ENCODE measurements around the gene FAM43A.

Gene FAM43A

DNA sequence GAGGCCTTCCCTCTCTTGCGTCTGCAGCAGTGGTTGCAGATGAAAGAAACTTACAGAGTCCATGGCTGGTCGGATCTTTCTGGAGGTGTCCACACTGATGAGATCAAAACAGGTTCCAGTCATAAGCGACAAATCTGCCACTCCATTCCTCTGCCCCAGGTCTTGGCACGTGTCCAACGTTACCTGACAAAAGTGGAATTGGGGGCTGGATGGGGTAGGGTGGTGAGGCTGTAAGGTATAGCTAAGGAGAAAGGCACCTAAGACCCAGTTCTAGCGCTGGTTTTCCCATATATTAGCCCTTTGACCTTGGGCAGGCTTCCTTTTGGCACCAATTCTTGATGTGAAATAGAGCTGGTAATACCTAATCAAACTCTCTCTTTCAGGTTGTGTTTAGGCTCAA, 11.0 kb downstream of the FAM43A start:
- H3K4me1 ChIP-seq (ENCODE audit: control insufficient read depth, insufficient read depth, low read depth, low read length) = peaks cover 2% of the 10 kb centered on the region
- no peak overlapping the region for H3K4ac ChIP-seq (ENCODE audit: low read depth in 1 of 2, low read length in 2 of 2)
- no peaks in the 10 kb centered on the region for H3K79me1 ChIP-seq (replicated peaks; ENCODE audit: low read length, poor library complexity, severe bottlenecking)
- no peaks in the 10 kb centered on the region for H3K36me3 ChIP-seq (ENCODE audit: control insufficient read depth in 1 of 2, insufficient read depth in 2 of 2, low read depth in 1 of 2, low read length in 2 of 2)
- no peak overlapping the region for H4K91ac ChIP-seq (ENCODE audit: low read length)
- H3K18ac ChIP-seq (ENCODE audit: low read depth in 1 of 2, low read length in 2 of 2) = no peak overlapping the region
- no peak overlapping the region for H2BK12ac ChIP-seq (ENCODE audit: low read length in 2 of 2)
- H3K9ac ChIP-seq (ENCODE audit: low read length) = no peak overlapping the region
- H4K8ac ChIP-seq (ENCODE audit: low read length) = no peak overlapping the region
- no peak overlapping the region for H3K27ac ChIP-seq (ENCODE audit: low read length, poor library complexity, severe bottlenecking)
- no peak overlapping the region for H2AK5ac ChIP-seq (ENCODE audit: low read length, severe bottlenecking)
- peaks cover 15% of the 10 kb centered on the region for H3K9me3 ChIP-seq (ENCODE audit: control insufficient read depth, low read length)
- no peak overlapping the region for H3K4me2 ChIP-seq (ENCODE audit: low read length, poor library complexity, severe bottlenecking)
- H3K27me3 ChIP-seq (ENCODE audit: control insufficient read depth in 1 of 2, insufficient read depth in 1 of 2, low read length in 2 of 2) = peaks cover 40 to 44% of the 10 kb centered on the region in 2 experiments
- H2BK15ac ChIP-seq (ENCODE audit: low read depth, poor library complexity, severe bottlenecking) = no peak overlapping the region
- WGBS = 87% methylated on average over 6 of the region's 6 CpGs
- no peak for DNase-seq
- no peak overlapping the region for H2AFZ ChIP-seq (ENCODE audit: low read depth, low read length)
- no peak overlapping the region for H2BK120ac ChIP-seq (ENCODE audit: low read depth, low read length)
- H3K14ac ChIP-seq (ENCODE audit: low read length in 2 of 2) = no peak overlapping the region
- no peak overlapping the region for H3K4me3 ChIP-seq (ENCODE audit: insufficient read depth in 1 of 2, low read depth in 1 of 2, low read length in 2 of 2)
- no peak overlapping the region for H2BK5ac ChIP-seq (ENCODE audit: low read depth, low read length, poor library complexity, severe bottlenecking)
- no peak overlapping the region for H3K23ac ChIP-seq (ENCODE audit: low read length in 2 of 2)

GRCh38 chr3:194702545-194702944, 16.9 kb downstream of the FAM43A start:
- peaks cover 15% of the 10 kb centered on the region for H3K9me3 ChIP-seq (ENCODE audit: control insufficient read depth, low read length)
- H2BK120ac ChIP-seq (ENCODE audit: low read depth, low read length) = no peak overlapping the region
- no peak overlapping the region for H3K14ac ChIP-seq (ENCODE audit: low read length in 2 of 2)
- WGBS = 88% methylated on average over 9 of the region's 9 CpGs
- no peak overlapping the region for H3K23ac ChIP-seq (ENCODE audit: low read length in 2 of 2)
- no peak overlapping the region for H2BK12ac ChIP-seq (ENCODE audit: low read length in 2 of 2)
- peaks cover 5% of the 10 kb centered on the region for H3K4me1 ChIP-seq (ENCODE audit: control insufficient read depth, insufficient read depth, low read depth, low read length)
- no peak overlapping the region for H4K8ac ChIP-seq (ENCODE audit: low read length)
- no peak overlapping the region for H2AFZ ChIP-seq (ENCODE audit: low read depth, low read length)
- no peak overlapping the region for H3K4me3 ChIP-seq (ENCODE audit: insufficient read depth in 1 of 2, low read depth in 1 of 2, low read length in 2 of 2)
- H2BK15ac ChIP-seq (ENCODE audit: low read depth, poor library complexity, severe bottlenecking) = no peak overlapping the region
- H3K18ac ChIP-seq (ENCODE audit: low read depth in 1 of 2, low read length in 2 of 2) = no peak overlapping the region
- no peak overlapping the region for H3K4me2 ChIP-seq (ENCODE audit: low read length, poor library complexity, severe bottlenecking)
- H3K27ac ChIP-seq (ENCODE audit: low read length, poor library complexity, severe bottlenecking) = no peak overlapping the region
- no peak overlapping the region for H2AK5ac ChIP-seq (ENCODE audit: low read length, severe bottlenecking)
- no peak overlapping the region for H3K4ac ChIP-seq (ENCODE audit: low read depth in 1 of 2, low read length in 2 of 2)
- no peak overlapping the region for H3K9ac ChIP-seq (ENCODE audit: low read length)
- H3K27me3 ChIP-seq (ENCODE audit: control insufficient read depth in 1 of 2, insufficient read depth in 1 of 2, low read length in 2 of 2) = peaks cover 16 to 33% of the 10 kb centered on the region in 2 experiments
- no peak overlapping the region for H2BK5ac ChIP-seq (ENCODE audit: low read depth, low read length, poor library complexity, severe bottlenecking)
- H3K36me3 ChIP-seq (ENCODE audit: control insufficient read depth in 1 of 2, insufficient read depth in 2 of 2, low read depth in 1 of 2, low read length in 2 of 2) = no peaks in the 10 kb centered on the region
- DNase-seq = no peak
- no peak overlapping the region for H4K91ac ChIP-seq (ENCODE audit: low read length)
- no peaks in the 10 kb centered on the region for H3K79me1 ChIP-seq (replicated peaks; ENCODE audit: low read length, poor library complexity, severe bottlenecking)

DNA sequence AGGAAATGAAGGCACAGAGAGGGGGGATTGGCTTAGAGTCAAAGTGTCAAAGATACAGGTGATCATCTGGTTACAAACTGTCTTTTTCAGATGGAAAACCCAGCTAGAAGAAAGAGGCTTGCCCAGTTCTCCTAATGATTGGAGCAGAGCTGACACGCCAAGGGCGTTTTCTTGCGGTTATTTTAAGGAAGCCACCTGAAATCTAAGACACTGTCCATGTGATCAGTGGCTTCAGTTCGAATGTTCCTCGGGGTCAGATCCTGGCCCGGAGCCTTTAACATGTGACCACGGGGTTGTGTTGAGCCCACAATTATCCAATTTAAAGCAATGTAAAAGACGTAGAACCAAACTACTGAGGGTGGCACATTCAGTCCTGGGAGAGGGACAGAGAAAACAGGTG, 19.5 kb downstream of the FAM43A start:
- H2BK120ac ChIP-seq (ENCODE audit: low read depth, low read length) = no peak overlapping the region
- H4K8ac ChIP-seq (ENCODE audit: low read length) = no peak overlapping the region

GRCh38 chr3:194705761-194706160, 20.1 kb downstream of the FAM43A start:
- H2BK15ac ChIP-seq (ENCODE audit: low read depth, poor library complexity, severe bottlenecking) = no peak overlapping the region
- H4K8ac ChIP-seq (ENCODE audit: low read length) = no peak overlapping the region
- H3K27me3 ChIP-seq (ENCODE audit: control insufficient read depth in 1 of 2, insufficient read depth in 1 of 2, low read length in 2 of 2) = peaks cover 6 to 26% of the 10 kb centered on the region in 2 experiments
- no peak overlapping the region for H3K4me2 ChIP-seq (ENCODE audit: low read length, poor library complexity, severe bottlenecking)
- WGBS = 86% methylated on average over 11 of the region's 11 CpGs
- H3K9ac ChIP-seq (ENCODE audit: low read length) = no peak overlapping the region
- H4K91ac ChIP-seq (ENCODE audit: low read length) = no peak overlapping the region
- no peak overlapping the region for H2AK5ac ChIP-seq (ENCODE audit: low read length, severe bottlenecking)
- no peak overlapping the region for H2BK5ac ChIP-seq (ENCODE audit: low read depth, low read length, poor library complexity, severe bottlenecking)
- H2AFZ ChIP-seq (ENCODE audit: low read depth, low read length) = no peak overlapping the region
- no peak overlapping the region for H3K18ac ChIP-seq (ENCODE audit: low read depth in 1 of 2, low read length in 2 of 2)
- no peak for DNase-seq
- H3K36me3 ChIP-seq (ENCODE audit: control insufficient read depth in 1 of 2, insufficient read depth in 2 of 2, low read depth in 1 of 2, low read length in 2 of 2) = no peaks in the 10 kb centered on the region
- peak overlapping the region in 1 of 2 experiments; percentile 26 for H3K4me3 ChIP-seq (ENCODE audit: insufficient read depth in 1 of 2, low read depth in 1 of 2, low read length in 2 of 2)
- no peak overlapping the region for H3K4ac ChIP-seq (ENCODE audit: low read depth in 1 of 2, low read length in 2 of 2)
- no peak overlapping the region for H2BK12ac ChIP-seq (ENCODE audit: low read length in 2 of 2)
- no peak overlapping the region for H3K27ac ChIP-seq (ENCODE audit: low read length, poor library complexity, severe bottlenecking)
- H3K79me1 ChIP-seq (replicated peaks; ENCODE audit: low read length, poor library complexity, severe bottlenecking) = no peaks in the 10 kb centered on the region
- no peak overlapping the region for H3K14ac ChIP-seq (ENCODE audit: low read length in 2 of 2)
- H2BK120ac ChIP-seq (ENCODE audit: low read depth, low read length) = no peak overlapping the region
- no peaks in the 10 kb centered on the region for H3K9me3 ChIP-seq (ENCODE audit: control insufficient read depth, low read length)
- peaks cover 5% of the 10 kb centered on the region for H3K4me1 ChIP-seq (ENCODE audit: control insufficient read depth, insufficient read depth, low read depth, low read length)
- no peak overlapping the region for H3K23ac ChIP-seq (ENCODE audit: low read length in 2 of 2)

More for the DNA sequence above, 19.5 kb downstream of the FAM43A start:
- H2BK15ac ChIP-seq (ENCODE audit: low read depth, poor library complexity, severe bottlenecking) = no peak overlapping the region
- no peak overlapping the region for H3K14ac ChIP-seq (ENCODE audit: low read length in 2 of 2)
- H2BK12ac ChIP-seq (ENCODE audit: low read length in 2 of 2) = no peak overlapping the region
- no peak overlapping the region for H3K18ac ChIP-seq (ENCODE audit: low read depth in 1 of 2, low read length in 2 of 2)
- no peaks in the 10 kb centered on the region for H3K79me1 ChIP-seq (replicated peaks; ENCODE audit: low read length, poor library complexity, severe bottlenecking)
- H3K4me3 ChIP-seq (ENCODE audit: insufficient read depth in 1 of 2, low read depth in 1 of 2, low read length in 2 of 2) = no peak overlapping the region
- H3K4ac ChIP-seq (ENCODE audit: low read depth in 1 of 2, low read length in 2 of 2) = no peak overlapping the region
- peaks cover 5% of the 10 kb centered on the region for H3K4me1 ChIP-seq (ENCODE audit: control insufficient read depth, insufficient read depth, low read depth, low read length)
- H3K27ac ChIP-seq (ENCODE audit: low read length, poor library complexity, severe bottlenecking) = no peak overlapping the region
- H2BK5ac ChIP-seq (ENCODE audit: low read depth, low read length, poor library complexity, severe bottlenecking) = no peak overlapping the region
- H3K36me3 ChIP-seq (ENCODE audit: control insufficient read depth in 1 of 2, insufficient read depth in 2 of 2, low read depth in 1 of 2, low read length in 2 of 2) = no peaks in the 10 kb centered on the region
- no peak overlapping the region for H3K4me2 ChIP-seq (ENCODE audit: low read length, poor library complexity, severe bottlenecking)
- no peak overlapping the region for H2AK5ac ChIP-seq (ENCODE audit: low read length, severe bottlenecking)
- H3K23ac ChIP-seq (ENCODE audit: low read length in 2 of 2) = no peak overlapping the region
- H3K27me3 ChIP-seq (ENCODE audit: control insufficient read depth in 1 of 2, insufficient read depth in 1 of 2, low read length in 2 of 2) = peaks cover 10 to 26% of the 10 kb centered on the region in 2 experiments
- 88% methylated on average over 8 of the region's 8 CpGs for WGBS
- no peak overlapping the region for H2AFZ ChIP-seq (ENCODE audit: low read depth, low read length)
- H4K91ac ChIP-seq (ENCODE audit: low read length) = no peak overlapping the region
- DNase-seq = no peak
- no peaks in the 10 kb centered on the region for H3K9me3 ChIP-seq (ENCODE audit: control insufficient read depth, low read length)
- no peak overlapping the region for H3K9ac ChIP-seq (ENCODE audit: low read length)
